T47D (cell line): ENCODE data around the gene SIM2.
"Not testable (repeated sequence)": the region's sequence is repeated elsewhere in the genome, so short reads cannot be mapped to it uniquely, and the experiment has no call there.

Experiments
- DNase-seq, 2 experiments: peaks; one replicate each; pipeline versions ENCODE4 v3.0.0 to v3.0.0-alpha.2; 2011 to 2012; ENCODE audit warnings: low read depth in 1 of 2, low spot score in 1 of 2
- JUND ChIP-seq: IDR thresholded peaks from 2 replicates; pipeline ENCODE4 v1.6.1; 2012; ENCODE audit warnings: low read depth
- in situ Hi-C: cut with HindIII; loops from 2 replicates; pipeline ENCODE4 v1.10.0; 2016; ENCODE audit warnings: low sequenced_read_pairs, low pct_unique_long_range_greater_than_20kb

Gene SIM2, protein sequence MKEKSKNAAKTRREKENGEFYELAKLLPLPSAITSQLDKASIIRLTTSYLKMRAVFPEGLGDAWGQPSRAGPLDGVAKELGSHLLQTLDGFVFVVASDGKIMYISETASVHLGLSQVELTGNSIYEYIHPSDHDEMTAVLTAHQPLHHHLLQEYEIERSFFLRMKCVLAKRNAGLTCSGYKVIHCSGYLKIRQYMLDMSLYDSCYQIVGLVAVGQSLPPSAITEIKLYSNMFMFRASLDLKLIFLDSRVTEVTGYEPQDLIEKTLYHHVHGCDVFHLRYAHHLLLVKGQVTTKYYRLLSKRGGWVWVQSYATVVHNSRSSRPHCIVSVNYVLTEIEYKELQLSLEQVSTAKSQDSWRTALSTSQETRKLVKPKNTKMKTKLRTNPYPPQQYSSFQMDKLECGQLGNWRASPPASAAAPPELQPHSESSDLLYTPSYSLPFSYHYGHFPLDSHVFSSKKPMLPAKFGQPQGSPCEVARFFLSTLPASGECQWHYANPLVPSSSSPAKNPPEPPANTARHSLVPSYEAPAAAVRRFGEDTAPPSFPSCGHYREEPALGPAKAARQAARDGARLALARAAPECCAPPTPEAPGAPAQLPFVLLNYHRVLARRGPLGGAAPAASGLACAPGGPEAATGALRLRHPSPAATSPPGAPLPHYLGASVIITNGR

DNA sequence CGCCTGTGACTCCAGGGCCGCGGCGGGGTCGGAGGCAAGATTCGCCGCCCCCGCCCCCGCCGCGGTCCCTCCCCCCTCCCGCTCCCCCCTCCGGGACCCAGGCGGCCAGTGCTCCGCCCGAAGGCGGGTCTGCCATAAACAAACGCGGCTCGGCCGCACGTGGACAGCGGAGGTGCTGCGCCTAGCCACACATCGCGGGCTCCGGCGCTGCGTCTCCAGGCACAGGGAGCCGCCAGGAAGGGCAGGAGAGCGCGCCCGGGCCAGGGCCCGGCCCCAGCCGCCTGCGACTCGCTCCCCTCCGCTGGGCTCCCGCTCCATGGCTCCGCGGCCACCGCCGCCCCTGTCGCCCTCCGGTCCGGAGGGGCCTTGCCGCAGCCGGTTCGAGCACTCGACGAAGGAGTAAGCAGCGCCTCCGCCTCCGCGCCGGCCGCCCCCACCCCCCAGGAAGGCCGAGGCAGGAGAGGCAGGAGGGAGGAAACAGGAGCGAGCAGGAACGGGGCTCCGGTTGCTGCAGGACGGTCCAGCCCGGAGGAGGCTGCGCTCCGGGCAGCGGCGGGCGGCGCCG is at the start of gene SIM2:
TSS of gene SIM2 (plus strand) at position 135 of the 565 bp plus-strand sequence. CDS start 632 bp downstream, outside the sequence.
- DNase-seq, result peak; percentile 84 to 85
- no peak for TF ChIP-seq JUND
- in situ Hi-C loops, result no loop called here

DNA sequence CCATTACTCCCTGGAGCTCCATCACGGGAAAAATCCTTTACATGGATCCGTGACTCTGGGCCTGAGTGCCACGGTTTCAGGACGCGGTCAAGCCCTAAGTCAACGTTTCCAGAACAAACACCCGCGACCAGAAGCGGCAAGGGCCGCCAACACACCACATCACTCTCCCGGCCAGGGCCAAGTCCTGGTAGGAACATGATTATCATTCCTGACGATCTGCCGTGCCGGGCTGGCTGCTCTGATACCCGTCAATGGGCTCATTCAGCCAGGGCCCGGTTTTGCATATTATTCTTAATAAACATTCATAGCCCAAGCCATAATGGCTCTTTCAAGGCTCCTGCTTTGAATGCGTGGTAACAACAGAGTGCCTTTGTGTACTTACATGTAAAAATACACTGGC is 44.6 kb upstream of the SIM2 start:
- in situ Hi-C loops, result no loop called here
- DNase-seq, result no peak

DNA sequence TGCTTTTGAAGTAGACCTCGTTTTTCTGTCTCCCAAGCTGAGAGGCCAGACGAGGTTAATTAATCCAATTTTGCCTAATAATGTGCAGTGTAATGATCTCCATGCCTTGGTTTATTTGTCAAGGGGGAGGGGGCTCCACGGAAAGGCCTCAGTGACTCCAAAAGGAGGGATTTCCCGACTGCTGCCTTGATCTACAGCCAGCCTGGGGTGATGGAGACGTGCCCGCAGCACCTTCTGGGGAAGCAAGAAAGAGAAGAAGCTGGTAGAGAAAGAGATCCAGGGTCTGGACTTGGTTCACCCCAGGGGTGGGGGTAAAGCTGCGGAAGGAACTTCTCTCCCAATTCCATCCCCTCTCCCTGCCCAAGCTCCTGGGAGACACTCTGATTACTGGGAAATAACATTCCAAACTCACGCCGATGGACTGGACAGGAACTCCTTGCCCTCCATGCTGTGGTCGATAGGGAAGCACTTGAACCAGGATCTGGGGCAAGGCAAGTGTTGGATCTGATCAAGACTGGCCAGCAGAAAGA is 44.1 kb upstream of the SIM2 start:
- DNase-seq, result no peak
- no peak for TF ChIP-seq JUND
- in situ Hi-C loops, result no loop called here

More for the DNA sequence above, 44.6 kb upstream of the SIM2 start:
- TF ChIP-seq JUND, result no peak

DNA sequence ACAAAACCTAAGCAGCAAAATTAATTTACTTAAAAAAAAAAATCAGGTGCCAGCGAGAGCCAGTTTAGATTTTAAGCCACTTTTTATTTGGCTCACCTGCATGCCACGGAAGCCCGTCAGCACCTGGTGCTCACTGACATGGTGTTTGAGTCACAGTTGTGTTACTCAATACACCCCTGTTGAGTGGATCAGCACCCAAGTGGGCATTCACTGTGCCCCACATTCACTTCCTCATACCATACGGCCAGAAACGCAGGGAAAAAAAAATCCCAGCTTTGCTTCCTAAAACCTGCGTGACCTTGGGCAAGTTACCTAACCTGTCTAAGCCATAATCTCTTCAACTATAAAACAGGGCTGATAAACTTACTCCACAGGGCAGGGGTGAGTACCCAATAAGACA is 42.8 kb upstream of the SIM2 start:
- TF ChIP-seq JUND, result no peak
- in situ Hi-C loops, result no loop called here
- DNase-seq, result no peak

DNA sequence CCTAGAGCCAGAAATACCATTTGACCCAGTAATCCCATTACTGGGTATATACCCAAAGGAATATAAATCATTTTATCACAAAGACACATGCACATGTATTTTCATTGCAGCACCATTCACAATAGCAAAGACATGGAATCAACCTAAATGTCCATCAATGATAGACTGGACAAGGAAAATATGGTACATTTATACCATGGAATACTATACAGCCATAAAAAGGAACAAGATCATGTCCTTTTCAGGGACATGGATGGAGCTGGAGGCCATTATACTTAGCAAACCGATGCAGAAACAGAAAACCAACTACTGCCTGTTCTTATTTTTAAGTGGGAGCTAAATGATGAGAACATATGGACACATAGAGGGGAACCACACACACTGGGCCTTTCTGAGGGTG is 41.6 kb upstream of the SIM2 start:
- in situ Hi-C loops, DNase-seq: not testable (repeated sequence)

DNA sequence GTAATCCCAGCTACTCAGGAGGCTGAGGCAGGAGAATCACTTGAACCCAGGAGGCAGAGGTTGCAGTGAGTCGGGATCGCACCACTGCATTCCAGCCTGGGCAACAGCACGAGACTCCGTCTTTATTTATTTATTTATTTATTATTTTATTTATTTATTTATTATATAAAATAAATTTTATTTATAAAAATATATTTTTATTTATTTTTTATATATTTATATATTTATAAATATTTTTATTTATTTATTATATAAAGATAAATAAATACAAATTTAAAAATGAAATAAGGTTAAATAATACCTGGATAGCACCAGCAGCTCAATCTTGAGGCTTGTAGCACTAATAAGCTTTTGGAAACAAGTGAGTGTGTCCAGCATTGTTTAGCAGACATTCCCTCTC is 40.9 kb upstream of the SIM2 start:
- in situ Hi-C loops, result no loop called here
- DNase-seq, result no peak
- TF ChIP-seq JUND, result no peak

DNA sequence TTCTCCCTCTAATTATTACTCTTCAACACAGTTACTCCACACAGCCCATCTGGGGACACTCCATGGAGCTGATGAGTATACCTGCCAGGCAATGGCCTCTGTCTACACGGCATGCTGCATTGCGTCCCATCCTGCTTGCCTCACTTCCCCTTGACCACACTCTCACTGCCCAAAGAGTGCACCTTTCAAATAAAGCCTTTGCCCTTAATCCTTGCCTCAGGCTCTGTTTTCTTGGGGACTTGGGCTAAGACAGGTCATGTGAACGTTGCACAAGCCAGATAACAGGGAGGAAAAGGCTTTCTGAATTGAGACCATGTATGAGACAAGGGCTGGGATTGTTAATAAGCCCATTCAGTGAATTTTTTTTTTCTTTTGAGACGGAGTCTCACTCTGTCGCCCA is 40.0 kb upstream of the SIM2 start:
- in situ Hi-C loops, result no loop called here

DNA sequence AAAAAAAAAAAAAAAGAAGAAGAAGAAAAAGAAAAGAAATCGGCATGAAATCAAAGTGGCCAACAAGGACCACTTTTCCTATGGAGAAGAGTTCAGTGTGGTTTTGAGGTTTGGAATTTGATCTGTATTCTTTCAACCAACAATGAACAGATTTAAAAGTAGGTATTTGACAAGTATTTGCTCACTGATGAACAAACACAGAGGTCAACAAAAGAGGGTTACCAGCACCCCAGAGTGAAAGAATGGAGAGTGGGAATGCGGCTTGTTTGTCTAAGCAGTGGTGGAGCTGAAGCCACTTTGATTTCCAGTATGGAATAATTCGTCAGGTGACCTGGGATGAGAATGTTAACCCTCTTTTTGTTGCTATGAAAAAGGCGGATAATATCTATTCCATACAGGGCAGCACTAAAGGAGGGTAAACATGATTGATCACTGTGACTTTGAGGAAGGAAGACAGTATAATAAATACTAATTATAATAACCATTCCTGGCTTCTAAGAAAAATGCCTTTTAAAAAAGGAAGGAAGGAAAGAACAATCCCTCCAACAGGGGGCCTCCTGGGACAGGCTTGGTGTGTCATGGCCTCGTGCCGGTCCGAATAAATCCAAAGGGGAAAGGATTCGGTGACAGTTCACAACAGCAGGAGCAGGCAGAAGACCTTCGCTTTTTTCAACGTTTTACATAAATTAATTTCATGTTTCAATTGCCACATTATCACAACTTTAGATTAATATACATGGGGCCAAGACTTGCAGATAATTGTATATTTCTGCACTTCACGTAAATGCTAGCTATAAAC is 37.2 kb upstream of the SIM2 start:
- in situ Hi-C loops, result no loop called here
- peak; percentile 26 to 73 for DNase-seq
- TF ChIP-seq JUND, result no peak

More for the DNA sequence above, 40.0 kb upstream of the SIM2 start:
- no peak for DNase-seq
- no peak for TF ChIP-seq JUND

DNA sequence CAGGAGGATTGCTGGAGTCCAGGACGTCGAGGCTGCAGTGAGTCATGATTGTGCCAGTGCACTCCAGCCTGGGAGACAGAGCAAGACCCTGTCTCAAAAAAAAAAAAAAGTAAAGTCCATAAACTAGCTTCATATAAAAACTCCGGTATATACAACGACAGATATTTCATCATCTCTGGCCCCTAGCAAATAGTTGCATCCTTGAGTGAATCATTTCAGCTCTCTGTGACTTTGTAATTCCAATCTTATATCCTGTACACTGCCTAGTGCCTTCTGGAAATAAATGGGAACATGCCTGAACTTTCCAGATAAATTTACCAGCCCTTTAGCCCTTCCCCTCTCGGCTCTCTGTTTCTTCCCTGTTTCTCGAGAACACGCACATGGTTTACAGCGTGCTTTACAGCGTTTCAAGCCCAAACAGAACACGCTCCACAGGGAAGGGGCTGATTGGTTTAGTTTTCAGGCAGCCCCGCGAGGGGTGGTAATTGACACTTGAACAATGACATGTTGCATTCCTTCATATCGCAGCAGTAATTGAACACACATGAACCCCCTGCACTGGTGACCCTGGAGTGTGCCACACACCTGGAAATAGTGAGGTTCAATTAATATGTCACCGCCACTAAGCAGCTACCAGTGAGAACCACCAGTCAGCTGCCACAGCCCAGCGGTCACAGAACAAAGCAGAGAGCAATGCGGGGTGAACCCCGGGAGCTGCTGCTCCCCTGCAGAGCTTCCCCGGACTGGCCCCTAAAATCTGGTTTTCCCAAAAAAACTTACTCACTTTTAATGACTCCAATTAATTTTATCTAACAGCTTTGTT is 35.7 kb upstream of the SIM2 start:
- no peak for DNase-seq
- in situ Hi-C loops, result no loop called here

DNA sequence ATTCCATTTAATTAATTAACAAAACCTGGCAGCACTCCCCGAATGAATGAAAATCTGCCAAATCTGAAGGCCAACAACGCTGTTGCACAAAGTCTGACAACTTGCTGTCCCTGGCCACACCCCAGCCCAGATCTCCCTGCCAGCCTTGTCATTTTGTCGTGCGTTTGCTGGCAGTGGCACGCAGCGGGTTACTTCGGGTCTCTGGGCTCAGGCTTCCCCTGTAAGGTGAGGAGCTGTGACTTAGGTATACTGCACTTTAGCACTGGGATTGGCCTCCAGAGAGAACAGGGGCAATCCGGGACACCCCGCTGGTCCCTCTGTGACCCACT is 34.3 kb upstream of the SIM2 start:
- in situ Hi-C loops, result no loop called here
- no peak for TF ChIP-seq JUND
- DNase-seq, result no peak

More for the DNA sequence above, 35.7 kb upstream of the SIM2 start:
- TF ChIP-seq JUND, result no peak

DNA sequence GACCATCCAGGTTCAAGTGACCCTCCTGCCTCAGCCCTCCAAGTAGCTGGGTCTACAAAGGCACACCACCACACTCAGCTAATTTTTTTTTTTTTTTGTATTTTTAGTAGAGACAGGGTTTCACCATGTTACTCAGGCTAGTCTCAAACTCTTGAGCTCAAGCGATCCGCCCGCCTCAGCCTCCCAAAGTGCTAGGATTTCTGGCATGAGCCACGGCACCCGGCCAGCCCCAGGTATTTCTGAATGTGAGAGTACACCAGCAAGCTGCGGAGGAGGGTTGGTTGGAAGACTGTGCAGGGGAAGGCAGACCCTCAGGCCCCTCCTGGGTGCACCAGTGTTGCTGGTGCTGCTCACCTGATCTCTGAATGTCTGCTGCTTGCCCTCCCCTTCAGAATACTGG is 33.1 kb upstream of the SIM2 start:
- TF ChIP-seq JUND, result no peak
- in situ Hi-C loops, result no loop called here
- DNase-seq, result no peak

DNA sequence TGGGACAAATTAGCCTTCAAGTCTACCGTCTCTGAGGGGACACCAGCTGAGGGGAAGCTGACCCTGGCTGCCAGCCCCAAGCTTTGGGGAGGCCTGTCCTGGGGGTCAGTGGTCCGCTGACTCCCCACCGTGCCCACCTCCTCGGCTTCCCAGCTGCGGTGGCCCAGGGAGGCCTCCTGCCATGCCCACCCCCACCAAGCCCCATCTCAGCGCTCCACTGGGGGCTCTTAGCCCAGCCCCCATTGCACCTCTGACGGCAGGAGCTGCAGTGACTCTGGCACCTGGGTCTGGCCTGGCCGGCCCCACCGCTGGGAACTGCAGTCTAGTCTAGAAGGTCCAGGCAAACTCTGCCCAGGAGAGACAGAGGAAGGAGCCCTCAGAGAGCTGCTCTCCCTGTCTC is 30.2 kb upstream of the SIM2 start:
- DNase-seq, result no peak
- in situ Hi-C loops, result no loop called here
- no peak for TF ChIP-seq JUND
